HEK293T (cell line): ENCODE data around the gene SP2.

ENCODE experiments used
- CTCF ChIA-PET: fragments of 350-600 bp; formaldehyde crosslinking; extraction: SDS; loops from one replicate; lab custom pipeline; 2021; ENCODE audit warnings: antibody characterized with exemption, inconsistent platforms; lab: Yijun Ruan, JAX
- POLR2A ChIA-PET: fragments of 350-600 bp; formaldehyde crosslinking; extraction: SDS; loops from one replicate; lab custom pipeline; 2020; ENCODE audit warnings: antibody characterized with exemption, inconsistent platforms; lab: Yijun Ruan, JAX
- DNase-seq: peaks from one replicate; pipeline ENCODE4 v3.0.0; 2012; ENCODE audit warnings: mixed read lengths; ENCODE audit errors: extremely low spot score
- ARNT ChIP-seq: fragments of 450-650 bp; IDR thresholded peaks from 2 replicates; pipeline ENCODE4 v1.6.1; 2017; ENCODE audit warnings: mild to moderate bottlenecking
- BHLHE40 ChIP-seq: fragments of 450-650 bp; IDR thresholded peaks from 2 replicates; pipeline ENCODE4 v1.6.1; 2016; ENCODE audit warnings: mild to moderate bottlenecking, moderate library complexity, borderline replicate concordance
- CTBP1 ChIP-seq: fragments of 450-650 bp; IDR thresholded peaks from 2 replicates; pipeline ENCODE4 v1.6.1; 2016; ENCODE audit warnings: borderline replicate concordance
- ELF4 ChIP-seq: fragments of 450-650 bp; IDR thresholded peaks from 2 replicates; pipeline ENCODE4 v1.6.1; 2017; ENCODE audit warnings: antibody characterized with exemption
- FOXK2 ChIP-seq: fragments of 450-650 bp; IDR thresholded peaks from 2 replicates; pipeline ENCODE4 v1.6.1; 2016; ENCODE audit warnings: mild to moderate bottlenecking
- FOXM1 ChIP-seq: fragments of 450-650 bp; IDR thresholded peaks from 2 replicates; pipeline ENCODE4 v1.6.1; 2017; ENCODE audit warnings: mild to moderate bottlenecking, borderline replicate concordance
- HDGF ChIP-seq: fragments of 450-650 bp; IDR thresholded peaks from 2 replicates; pipeline ENCODE4 v1.6.1; 2017; ENCODE audit warnings: antibody characterized with exemption, borderline replicate concordance
- L3MBTL2 ChIP-seq: fragments of 450-650 bp; conservative IDR thresholded peaks from 2 replicates; pipeline ENCODE4 v1.6.1; 2016; ENCODE audit warnings: mild to moderate bottlenecking
- LEF1 ChIP-seq: fragments of 450-650 bp; IDR thresholded peaks from 2 replicates; pipeline ENCODE4 v1.6.1; 2017; ENCODE audit warnings: mild to moderate bottlenecking, borderline replicate concordance
- NFRKB ChIP-seq: fragments of 450-650 bp; IDR thresholded peaks from 2 replicates; pipeline ENCODE4 v1.6.1; 2016; ENCODE audit warnings: mild to moderate bottlenecking, moderate library complexity
- PKNOX1 ChIP-seq: fragments of 450-650 bp; IDR thresholded peaks from 2 replicates; pipeline ENCODE4 v1.6.1; 2016
- SP1 ChIP-seq: fragments of 450-650 bp; IDR thresholded peaks from 2 replicates; pipeline ENCODE4 v1.6.1; 2017
- SUZ12 ChIP-seq: fragments of 450-650 bp; IDR thresholded peaks from 2 replicates; pipeline ENCODE4 v1.6.1; 2016; ENCODE audit warnings: mild to moderate bottlenecking
- TARDBP ChIP-seq: fragments of 450-650 bp; IDR thresholded peaks from 2 replicates; pipeline ENCODE4 v1.6.1; 2016
- ZNF384 ChIP-seq: fragments of 450-650 bp; IDR thresholded peaks from 2 replicates; pipeline ENCODE4 v1.6.1; 2016

Gene SP2

GRCh38 chr17:47882695-47883588, 13.1 kb upstream of the SP2 start:
- CTCF ChIA-PET = interaction anchor here (0.7 to 17.9 kb wide), 2 partner anchors 9 to 38 kb away, joined by 4 to 355 read pairs; partner anchors contain the start of gene SCRN2
- TF ChIP-seq FOXM1 (no peak), L3MBTL2 (no peak), FOXK2 (no peak), TARDBP (no peak), LEF1 (no peak), HDGF (no peak), PKNOX1 (no peak), SP1 (no peak), ELF4 (no peak), CTBP1 (no peak), ZNF384 (no peak)
- POLR2A ChIA-PET = interaction anchor here (0.6 to 1.6 kb wide), 5 partner anchors 10 to 234 kb away, joined by 3 to 12 read pairs (median 3); partner anchors contain the start of genes KPNB1, SCRN2 and SP2
- no peak for DNase-seq

- POLR2A ChIA-PET = interaction anchor here (0.7 to 3.1 kb wide), 9 partner anchors 10 to 235 kb away, joined by 3 to 16 read pairs (median 4); partner anchors contain the start of genes KPNB1, LRRC46, MRPL10 and SCRN2
- peak; percentile 35 for DNase-seq
Measured at GRCh38 chr17:47883589-47884426, 12.2 kb upstream of the SP2 start.

GRCh38 chr17:47884427-47884740, 11.7 kb upstream of the SP2 start:
- POLR2A ChIA-PET = interaction anchor here (0.7 to 3.1 kb wide), 10 partner anchors 9 to 57 kb away, joined by 3 to 16 read pairs (median 4); partner anchors contain the start of genes LRRC46, MRPL10, PNPO and SCRN2
- CTCF ChIA-PET = interaction anchor here (1.1 to 17.9 kb wide), 2 partner anchors 11 to 40 kb away, joined by 3 to 355 read pairs; partner anchors contain the start of gene SCRN2
- TF ChIP-seq SUZ12 (no peak), ZNF384 (no peak), BHLHE40 (no peak), SP1 (no peak), FOXM1 (no peak), NFRKB (no peak), L3MBTL2 (no peak)
- DNase-seq = no peak

More at GRCh38 chr17:47883589-47884426, 12.2 kb upstream of the SP2 start:
- CTCF ChIA-PET = interaction anchor here (1.1 to 17.9 kb wide), 2 partner anchors 12 to 39 kb away, joined by 3 to 355 read pairs; partner anchors contain the start of gene SCRN2
- TF ChIP-seq PKNOX1 (peak; percentile 80), FOXM1 (peak; percentile 91; the same call in 1 of the 2 replicates), CTBP1 (no peak)

GRCh38 chr17:47884905-47885730, 10.9 kb upstream of the SP2 start:
- POLR2A ChIA-PET = interaction anchor here (0.7 to 3.1 kb wide), 8 partner anchors 9 to 56 kb away, joined by 3 to 16 read pairs (median 6); partner anchors contain the start of genes LRRC46, MRPL10, PNPO and SCRN2
- CTCF ChIA-PET = interaction anchor here (0.6 to 17.9 kb wide), 4 partner anchors 10 to 607 kb away, joined by 3 to 355 read pairs (median 3); partner anchors contain the start of genes SCRN2 and SP2
- TF ChIP-seq ZNF384 (no peak), ELF4 (no peak), PKNOX1 (peak; percentile 41; the same call in 1 of the 2 replicates), SP1 (no peak), BHLHE40 (no peak), SUZ12 (no peak), TARDBP (no peak), FOXK2 (no peak), NFRKB (no peak)
- DNase-seq = no peak

GRCh38 chr17:47888293-47888692, 7.7 kb upstream of the SP2 start:
- POLR2A ChIA-PET = interaction anchor here (1.7 to 1.9 kb wide), 3 partner anchors 39 to 49 kb away, joined by 5 to 6 read pairs (median 6); partner anchors contain the start of gene SCRN2
- no peak for DNase-seq
- TF ChIP-seq FOXK2 = no peak
- TF ChIP-seq L3MBTL2 = no peak
- TF ChIP-seq ARNT = no peak
- TF ChIP-seq CTBP1 = no peak
- no peak for TF ChIP-seq ELF4
- no peak for TF ChIP-seq HDGF
- no peak for TF ChIP-seq NFRKB
- CTCF ChIA-PET = interaction anchor here (17.9 kb wide), 1 partner anchor 44 kb away, joined by 355 read pairs; the partner anchor contains the start of gene SCRN2
